Cardiac fibroblast (primary cell): Measurements from ENCODE around the gene ARID1B.
"Not testable (repeated sequence)": the region's sequence is repeated elsewhere in the genome, so short reads cannot be mapped to it uniquely, and the experiment has no call there.

ENCODE experiments used
- DNase-seq, 2 donors: peaks; one replicate each; pipeline versions ENCODE4 v3.0.0 to v3.0.0-alpha.2; 2010; ENCODE audit warnings: low read depth in 2 of 2
- H3K4me3 ChIP-seq, 2 donors: replicated peaks in 1 of 2; 1 replicate in 1 of 2; 2 replicates in 1 of 2; pipeline ENCODE4 v1.5.1; 2011; ENCODE audit warnings: low read depth in 2 of 2, low read length in 2 of 2, mild to moderate bottlenecking in 2 of 2, moderate library complexity in 1 of 2
- CTCF ChIP-seq: IDR thresholded peaks from one replicate; pipeline ENCODE4 v1.5.1; 2011; ENCODE audit warnings: low read depth, mild to moderate bottlenecking, low read length, inconsistent platforms

Gene ARID1B

GRCh38 chr6:157035546-157035945, 258.4 kb downstream of the ARID1B start:
- DNase-seq: no peak
- H3K4me3 ChIP-seq: no peak overlapping the region
- TF ChIP-seq CTCF: no peak

- peak in 1 of 2 donors; percentile 80 for DNase-seq
- H3K4me3 ChIP-seq: no peak overlapping the region
- TF ChIP-seq CTCF: no peak
Observed at GRCh38 chr6:157036245-157036711, 259.1 kb downstream of the ARID1B start.

GRCh38 chr6:157037165-157037564, 260.0 kb downstream of the ARID1B start:
- no peak overlapping the region for H3K4me3 ChIP-seq
- no peak for DNase-seq
- TF ChIP-seq CTCF: no peak

GRCh38 chr6:157038610-157039009, 261.4 kb downstream of the ARID1B start:
- TF ChIP-seq CTCF: no peak
- no peak for DNase-seq
- H3K4me3 ChIP-seq: no peak overlapping the region

- DNase-seq: not testable (repeated sequence)
Observed at GRCh38 chr6:157039639-157040038, 262.5 kb downstream of the ARID1B start.

GRCh38 chr6:157040191-157040590, 263.0 kb downstream of the ARID1B start:
- no peak overlapping the region for H3K4me3 ChIP-seq
- no peak for TF ChIP-seq CTCF
- no peak for DNase-seq

More at GRCh38 chr6:157039639-157040038, 262.5 kb downstream of the ARID1B start:
- H3K4me3 ChIP-seq: not testable (repeated sequence)

- peak; percentile 58 for TF ChIP-seq CTCF
- H3K4me3 ChIP-seq: no peak overlapping the region
- peak; percentile 70 to 76 for DNase-seq
Observed at GRCh38 chr6:157045831-157046454, 268.8 kb downstream of the ARID1B start.
